Measurements from ENCODE around the gene CRELD1.
A peak's percentile ranks its signal among the peaks of the same experiment; 100 is the strongest.

The CRELD1 gene

GRCh38 chr3:9957214-9957613, 23.6 kb downstream of the CRELD1 start:
- peak; percentile 41 for DNase-seq (ENCODE audit: low read depth)

- no peak for DNase-seq (ENCODE audit: low read depth)
Measured at GRCh38 chr3:9965200-9965875, 31.7 kb downstream of the CRELD1 start.

GRCh38 chr3:9966841-9967240, 33.2 kb downstream of the CRELD1 start:
- no peak for DNase-seq (ENCODE audit: low read depth)

- DNase-seq (ENCODE audit: low read depth) = no peak
Measured at GRCh38 chr3:9969632-9970019, 36.0 kb downstream of the CRELD1 start.

- DNase-seq (ENCODE audit: low read depth) = peak; percentile 81
Measured at GRCh38 chr3:9970020-9970652, 36.5 kb downstream of the CRELD1 start.

GRCh38 chr3:9976721-9977709, 43.4 kb downstream of the CRELD1 start:
- peak; percentile 99 for DNase-seq (ENCODE audit: low read depth)

GRCh38 chr3:9978710-9979305, 45.2 kb downstream of the CRELD1 start:
- no peak for DNase-seq (ENCODE audit: low read depth)

GRCh38 chr3:9980251-9980650, 46.6 kb downstream of the CRELD1 start:
- no peak for DNase-seq (ENCODE audit: low read depth)

GRCh38 chr3:9986230-9986725, 52.6 kb downstream of the CRELD1 start:
- DNase-seq (ENCODE audit: low read depth) = no peak

GRCh38 chr3:9994086-9994844, 60.6 kb downstream of the CRELD1 start:
- peak; percentile 90 for DNase-seq (ENCODE audit: low read depth)
